Activated CD4-positive, alpha-beta memory T cell treated with anti-CD3 and anti-CD28 coated beads for 36 hours (primary cell): ENCODE data around the gene SLC8B1. TPM values are rescaled to one million over a fixed set of nuclear protein-coding genes. Genes with fewer than 3 reads are reported as not detected.

Experiments used
- CTCF ChIA-PET: fragments of 350-600 bp; sonication (Branson Sonifier 250); formaldehyde crosslinking; loops from one replicate; lab custom pipeline; 2021; ENCODE audit warnings: antibody characterized with exemption, inconsistent platforms; lab: Charles Lee
- POLR2A ChIA-PET: fragments of 350-600 bp; sonication (Branson Sonifier 250); formaldehyde crosslinking; loops from one replicate; lab custom pipeline; 2021; ENCODE audit warnings: antibody characterized with exemption; lab: Charles Lee
- DNase-seq: peaks from one replicate; pipeline ENCODE4 v3.0.0-alpha.2; 2020
- H3K27ac Mint-ChIP-seq: one replicate; pipeline ENCODE4 v1.8.0; 2021; ENCODE audit warnings: mixed read lengths
- H3K27me3 Mint-ChIP-seq: one replicate; pipeline ENCODE4 v1.8.0; 2021; ENCODE audit warnings: mixed read lengths
- H3K36me3 Mint-ChIP-seq: one replicate; pipeline ENCODE4 v1.8.0; 2021; ENCODE audit warnings: mixed read lengths
- H3K4me1 Mint-ChIP-seq: one replicate; pipeline ENCODE4 v1.8.0; 2021; ENCODE audit warnings: low read depth, mixed read lengths
- H3K4me3 Mint-ChIP-seq: one replicate; pipeline ENCODE4 v1.8.0; 2021; ENCODE audit warnings: mild to moderate bottlenecking, mixed read lengths
- H3K9me3 Mint-ChIP-seq: one replicate; pipeline ENCODE4 v1.8.0; 2021; ENCODE audit warnings: mixed read lengths
- intact Hi-C: fragments of 100-400 bp; cut with micrococcal nuclease; formaldehyde crosslinking; loops from one replicate; pipeline ENCODE4 v1.15.1; 2023
- total RNA-seq, 2 experiments: library from RNA; stranded (reverse); gene quantifications; one replicate each; pipeline ENCODE4 v1.2.3, GENCODE V29; 2021

The SLC8B1 gene
- total RNA-seq, 2 experiments from 2014 or later, result 21.5 to 22.0 TPM

DNA sequence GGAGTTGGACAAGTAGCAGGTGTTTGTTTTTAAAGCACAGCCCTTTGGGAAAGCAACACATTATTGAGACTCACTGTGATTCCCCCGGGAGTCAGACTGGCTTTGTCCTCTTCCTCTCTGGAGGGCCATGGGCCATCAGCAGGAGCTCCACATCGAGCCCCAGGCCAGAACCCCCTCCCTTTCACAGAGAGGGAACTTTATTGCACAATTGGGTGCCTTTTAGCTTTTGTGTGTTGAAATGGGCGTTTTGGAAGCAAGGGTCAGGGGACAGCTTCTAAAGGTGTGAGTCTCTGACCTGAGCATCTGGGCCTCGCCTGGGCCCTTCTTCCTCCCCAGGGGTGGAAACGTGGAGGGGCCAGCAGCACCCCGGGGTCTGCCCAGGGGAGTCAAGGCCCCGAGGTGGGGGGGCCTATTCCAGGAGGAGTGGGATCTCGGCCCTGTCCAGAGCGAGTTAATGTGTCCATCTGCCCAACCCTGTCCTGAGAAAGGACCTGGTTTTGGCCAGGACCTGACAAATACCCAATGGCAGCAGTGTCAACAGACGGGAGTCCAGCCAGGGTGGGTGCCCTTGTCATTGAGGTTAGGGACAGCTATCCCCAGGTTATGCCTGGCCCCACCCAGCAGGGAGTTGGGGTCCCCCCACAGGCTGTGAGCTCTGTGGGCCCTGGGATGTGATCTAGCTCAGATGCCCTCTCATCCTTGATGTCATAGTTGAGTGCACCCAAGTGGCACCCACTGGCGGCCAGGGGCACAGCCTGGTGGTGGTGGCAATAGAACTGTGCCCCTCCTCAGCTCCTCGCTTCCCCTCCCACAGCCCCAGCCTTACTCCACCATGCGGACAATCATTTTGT is 37.1 kb downstream of the SLC8B1 start:
- DNase-seq, result no peak
- H3K4me3 Mint-ChIP-seq, result no peak overlapping the region
- peaks cover 5% of the 10 kb centered on the region for H3K4me1 Mint-ChIP-seq
- H3K9me3 Mint-ChIP-seq, result no peaks in the 10 kb centered on the region
- no peak overlapping the region for H3K27ac Mint-ChIP-seq
- H3K36me3 Mint-ChIP-seq, result peaks cover 13% of the 10 kb centered on the region
- ChIA-PET POLR2A (no interaction called here), CTCF (no interaction called here)
- intact Hi-C loops, result no loop called here
- no peaks in the 10 kb centered on the region for H3K27me3 Mint-ChIP-seq

DNA sequence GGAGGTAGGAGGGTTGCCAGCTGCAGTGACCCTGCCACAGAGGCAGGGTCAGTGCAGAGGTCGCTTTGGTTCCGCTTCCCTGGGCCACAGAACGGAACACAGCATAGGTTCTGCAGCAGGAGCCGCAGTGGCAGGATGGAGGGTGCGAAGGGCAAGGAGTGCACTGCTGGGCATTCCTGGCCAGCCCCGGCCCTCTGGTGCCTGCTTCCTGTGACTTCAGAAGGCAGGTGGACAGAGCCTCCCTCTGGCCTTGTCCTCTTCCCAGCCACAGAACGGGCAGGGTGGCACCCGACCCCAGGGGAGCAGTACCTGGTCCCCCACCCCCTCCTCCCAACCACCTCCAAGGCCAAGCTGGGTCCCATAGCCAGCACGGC is 37.7 kb downstream of the SLC8B1 start:
- Mint-ChIP-seq H3K27ac (no peak overlapping the region), H3K4me3 (no peak overlapping the region), H3K36me3 (peaks cover 12% of the 10 kb centered on the region), H3K27me3 (no peaks in the 10 kb centered on the region), H3K4me1 (no peaks in the 10 kb centered on the region), H3K9me3 (no peaks in the 10 kb centered on the region)
- no peak for DNase-seq
- intact Hi-C loops, result no loop called here
- CTCF ChIA-PET, result no interaction called here
- POLR2A ChIA-PET, result no interaction called here

DNA sequence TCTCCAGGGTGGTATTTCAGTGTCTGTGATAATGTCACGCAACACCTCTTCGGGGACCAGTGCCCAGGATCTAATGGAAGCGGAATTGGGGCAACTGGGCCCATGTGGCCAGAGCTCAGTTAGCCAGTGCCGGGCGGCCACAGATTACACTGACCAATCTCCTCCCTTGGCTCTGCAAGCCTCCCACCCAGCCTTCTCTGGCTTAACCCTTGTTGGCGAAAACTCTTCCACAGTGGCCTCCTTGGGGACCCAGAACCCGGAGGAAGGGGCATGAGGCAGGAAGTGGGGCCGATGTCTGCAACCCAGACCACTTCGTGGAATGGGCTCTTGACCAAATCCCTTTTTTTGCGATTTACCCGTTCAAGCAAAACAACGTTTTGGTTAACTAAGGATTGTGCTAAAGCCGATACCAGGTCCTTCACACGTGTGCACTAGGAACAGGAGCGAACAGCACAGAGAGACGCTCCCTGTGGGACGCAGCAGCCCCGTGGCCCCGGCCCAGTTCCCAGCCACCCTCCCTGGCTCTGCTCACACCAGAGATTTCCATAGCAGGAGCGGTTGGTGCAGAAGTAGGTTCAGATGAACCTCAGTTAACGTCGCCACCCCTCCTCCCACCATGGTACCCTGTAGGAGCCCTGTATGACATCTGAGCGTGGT is 38.2 kb downstream of the SLC8B1 start:
- Mint-ChIP-seq H3K36me3 (peaks cover 12% of the 10 kb centered on the region), H3K4me1 (no peaks in the 10 kb centered on the region), H3K9me3 (no peaks in the 10 kb centered on the region), H3K27me3 (no peaks in the 10 kb centered on the region), H3K4me3 (no peak overlapping the region), H3K27ac (no peak overlapping the region)
- ChIA-PET CTCF (no interaction called here), POLR2A (no interaction called here)
- no peak for DNase-seq
- intact Hi-C loops, result no loop called here

DNA sequence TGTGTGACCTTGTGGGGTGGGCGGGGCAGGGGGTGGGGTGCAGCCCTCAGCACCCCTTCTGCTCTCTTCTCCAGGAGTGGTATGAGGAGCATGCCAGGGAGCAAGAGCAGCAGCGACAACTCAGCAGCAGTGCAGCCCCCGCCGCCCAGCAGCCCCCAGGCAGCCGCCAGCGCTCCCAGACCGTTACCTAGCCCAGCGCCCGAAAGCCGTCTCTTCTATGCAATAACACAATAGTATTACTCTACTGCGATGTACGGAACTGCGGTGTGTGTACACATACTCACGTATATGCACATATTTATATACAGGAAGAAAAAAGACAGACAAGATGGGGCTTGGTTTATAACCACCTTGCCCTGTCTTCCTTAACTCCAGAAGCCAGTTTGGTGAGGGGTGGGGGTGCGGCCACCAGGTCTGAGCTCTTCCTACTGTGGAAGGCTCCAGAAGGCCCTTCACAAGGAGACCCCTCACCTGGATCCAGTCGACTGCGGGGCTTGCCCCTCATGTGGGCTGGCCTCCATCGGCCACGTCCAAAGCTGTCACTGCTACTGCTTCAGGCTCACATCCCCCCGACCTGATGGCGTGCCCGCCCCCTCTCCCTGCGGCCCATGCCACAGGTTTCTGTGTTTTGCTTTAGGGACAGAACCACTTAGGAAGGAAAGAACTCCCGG is 38.9 kb downstream of the SLC8B1 start:
- ChIA-PET CTCF (no interaction called here), POLR2A (no interaction called here)
- Mint-ChIP-seq H3K4me3 (no peak overlapping the region), H3K4me1 (no peaks in the 10 kb centered on the region), H3K9me3 (no peaks in the 10 kb centered on the region), H3K27me3 (no peaks in the 10 kb centered on the region), H3K27ac (no peak overlapping the region), H3K36me3 (peaks cover 12% of the 10 kb centered on the region)
- intact Hi-C loops, result no loop called here
- no peak for DNase-seq

- Mint-ChIP-seq H3K36me3 (peaks cover 16% of the 10 kb centered on the region), H3K9me3 (no peaks in the 10 kb centered on the region), H3K27ac (no peak overlapping the region), H3K4me1 (no peaks in the 10 kb centered on the region), H3K27me3 (no peaks in the 10 kb centered on the region), H3K4me3 (no peak overlapping the region)
- POLR2A ChIA-PET, result no interaction called here
- intact Hi-C loops, result no loop called here
- CTCF ChIA-PET, result interaction anchor here (0.8 kb wide), 1 partner anchor 97 kb away, joined by 3 read pairs; no protein-coding TSS in a partner anchor
- DNase-seq, result no peak
These were observed 41.8 kb downstream of the SLC8B1 start for GRCh38 chr12:113293100-113293499.

- Mint-ChIP-seq H3K36me3 (peaks cover 16% of the 10 kb centered on the region), H3K27ac (no peak overlapping the region), H3K9me3 (no peaks in the 10 kb centered on the region), H3K27me3 (no peaks in the 10 kb centered on the region), H3K4me1 (no peaks in the 10 kb centered on the region), H3K4me3 (no peak overlapping the region)
- POLR2A ChIA-PET, result no interaction called here
- DNase-seq, result no peak
- CTCF ChIA-PET, result no interaction called here
- intact Hi-C loops, result no loop called here
These were observed 42.4 kb downstream of the SLC8B1 start for GRCh38 chr12:113292547-113292946.

GRCh38 chr12:113292091-113292490 is 42.8 kb downstream of the SLC8B1 start:
- no peak for DNase-seq
- intact Hi-C loops, result no loop called here
- Mint-ChIP-seq H3K27me3 (no peaks in the 10 kb centered on the region), H3K4me1 (no peaks in the 10 kb centered on the region), H3K27ac (no peak overlapping the region), H3K9me3 (no peaks in the 10 kb centered on the region), H3K4me3 (no peak overlapping the region), H3K36me3 (peaks cover 16% of the 10 kb centered on the region)
- CTCF ChIA-PET, result no interaction called here
- POLR2A ChIA-PET, result no interaction called here

DNA sequence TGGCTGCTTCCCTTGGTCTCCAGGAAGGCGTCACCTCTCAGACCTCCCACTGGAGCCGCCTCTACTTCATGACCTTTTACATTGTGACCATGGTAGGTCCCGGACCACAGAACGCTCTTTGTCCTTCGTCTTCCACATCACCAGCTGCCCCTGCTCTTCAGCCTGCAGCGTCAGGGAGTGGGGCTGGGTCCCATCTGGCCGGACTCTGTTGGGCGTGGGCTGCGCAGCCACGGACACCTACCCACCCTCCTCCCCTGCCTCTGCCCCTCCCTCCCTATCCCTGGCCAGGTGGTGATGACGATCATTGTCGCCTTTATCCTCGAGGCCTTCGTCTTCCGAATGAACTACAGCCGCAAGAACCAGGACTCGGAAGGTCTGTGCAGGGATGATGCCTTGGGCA is 43.3 kb downstream of the SLC8B1 start:
- H3K9me3 Mint-ChIP-seq, result no peaks in the 10 kb centered on the region
- CTCF ChIA-PET, result no interaction called here
- no peaks in the 10 kb centered on the region for H3K27me3 Mint-ChIP-seq
- intact Hi-C loops, result no loop called here
- H3K4me3 Mint-ChIP-seq, result no peak overlapping the region
- no peak overlapping the region for H3K27ac Mint-ChIP-seq
- H3K36me3 Mint-ChIP-seq, result peaks cover 13% of the 10 kb centered on the region
- H3K4me1 Mint-ChIP-seq, result no peaks in the 10 kb centered on the region
- no peak for DNase-seq
- POLR2A ChIA-PET, result no interaction called here

DNA sequence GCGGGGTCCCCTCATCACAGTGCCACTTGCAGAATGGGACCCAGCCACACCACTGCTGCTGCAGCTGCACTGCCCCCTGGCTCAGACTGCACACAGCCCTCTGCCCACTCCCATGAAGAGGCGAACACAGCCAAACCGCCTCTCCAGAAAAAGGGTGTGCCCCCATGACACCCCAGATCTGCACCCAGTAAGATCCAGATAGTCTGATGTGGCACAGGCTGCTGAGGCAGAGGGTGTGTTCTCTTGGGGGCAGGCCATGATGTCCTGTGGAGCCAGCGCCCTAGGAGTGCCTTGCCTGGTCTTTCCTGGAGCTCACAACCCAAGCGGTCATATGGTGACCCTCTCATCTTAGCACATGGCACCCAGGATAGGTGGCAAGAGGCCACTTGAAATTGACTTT is 44.4 kb downstream of the SLC8B1 start:
- DNase-seq, result no peak
- peaks cover 14% of the 10 kb centered on the region for H3K36me3 Mint-ChIP-seq
- no peaks in the 10 kb centered on the region for H3K9me3 Mint-ChIP-seq
- ChIA-PET CTCF (no interaction called here), POLR2A (no interaction called here)
- no peak overlapping the region for H3K4me3 Mint-ChIP-seq
- H3K4me1 Mint-ChIP-seq, result no peaks in the 10 kb centered on the region
- H3K27me3 Mint-ChIP-seq, result no peaks in the 10 kb centered on the region
- intact Hi-C loops, result no loop called here
- H3K27ac Mint-ChIP-seq, result no peak overlapping the region

- H3K27ac Mint-ChIP-seq, result no peak overlapping the region
- H3K4me1 Mint-ChIP-seq, result no peaks in the 10 kb centered on the region
- intact Hi-C loops, result no loop called here
- H3K27me3 Mint-ChIP-seq, result no peaks in the 10 kb centered on the region
- no peak overlapping the region for H3K4me3 Mint-ChIP-seq
- peaks cover 19% of the 10 kb centered on the region for H3K36me3 Mint-ChIP-seq
- ChIA-PET POLR2A (no interaction called here), CTCF (no interaction called here)
- no peaks in the 10 kb centered on the region for H3K9me3 Mint-ChIP-seq
- DNase-seq, result no peak
These were observed 45.5 kb downstream of the SLC8B1 start for GRCh38 chr12:113289361-113289760.

DNA sequence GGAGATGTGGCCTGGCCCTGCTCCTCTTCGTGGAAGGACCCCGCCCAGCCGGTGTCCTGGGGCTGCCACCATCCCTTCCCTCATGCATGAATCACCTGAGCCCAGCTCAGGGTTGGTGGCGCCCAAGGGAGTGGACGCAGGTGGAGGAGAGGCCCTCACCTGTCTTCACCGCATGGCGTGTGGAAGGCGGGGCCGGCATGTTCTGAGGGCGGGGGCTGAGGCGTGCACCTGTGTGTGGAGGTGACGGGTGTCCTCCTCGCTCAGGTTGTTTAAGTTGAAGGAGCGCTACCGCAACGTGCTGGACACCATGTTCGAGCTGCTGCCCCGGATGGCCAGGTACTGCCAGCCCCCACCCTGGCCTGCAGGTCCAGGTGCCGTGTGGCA is 47.0 kb downstream of the SLC8B1 start:
- Mint-ChIP-seq H3K27me3 (no peaks in the 10 kb centered on the region), H3K4me1 (no peaks in the 10 kb centered on the region), H3K27ac (no peak overlapping the region), H3K4me3 (no peak overlapping the region), H3K9me3 (no peaks in the 10 kb centered on the region), H3K36me3 (peaks cover 15% of the 10 kb centered on the region)
- intact Hi-C loops, result no loop called here
- CTCF ChIA-PET, result no interaction called here
- DNase-seq, result no peak
- POLR2A ChIA-PET, result no interaction called here

GRCh38 chr12:113287146-113287898 is 47.6 kb downstream of the SLC8B1 start:
- DNase-seq, result no peak
- Mint-ChIP-seq H3K4me1 (no peaks in the 10 kb centered on the region), H3K4me3 (no peak overlapping the region), H3K27ac (no peak overlapping the region), H3K27me3 (no peaks in the 10 kb centered on the region), H3K36me3 (peaks cover 15% of the 10 kb centered on the region), H3K9me3 (no peaks in the 10 kb centered on the region)
- ChIA-PET CTCF (no interaction called here), POLR2A (no interaction called here)
- intact Hi-C loops, result no loop called here
